ENCODE measurements around the gene CHD6. TPM values are rescaled to one million over a fixed set of nuclear protein-coding genes. Genes with fewer than 3 reads are reported as not detected.

Gene CHD6
- total and polyA plus RNA-seq, 8 donors: 27.7 to 68.6 (median 52.4) TPM

DNA sequence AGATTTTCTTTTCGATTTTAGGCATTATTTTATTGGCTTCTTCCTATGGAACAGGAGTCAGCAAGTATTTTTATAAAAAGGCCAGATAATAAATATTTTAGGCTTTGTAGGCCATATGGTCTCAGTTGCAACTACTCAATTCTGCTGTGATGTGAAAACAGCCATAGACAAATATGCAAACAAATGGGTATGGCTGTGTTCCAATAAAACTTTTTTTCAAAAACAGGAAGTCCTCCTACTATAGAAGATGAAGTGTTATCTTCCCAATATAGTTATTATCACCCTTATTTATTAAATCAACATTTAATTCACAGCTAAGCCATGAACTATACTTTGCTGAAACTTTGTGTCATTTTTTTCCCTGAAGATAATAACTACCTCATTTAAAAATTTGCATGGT is 57.2 kb downstream of the CHD6 start:
- no peaks in the 10 kb centered on the region for H3K36me3 ChIP-seq
- no peaks in the 10 kb centered on the region for H3K27me3 ChIP-seq
- TF ChIP-seq CTCF (IDR thresholded peaks at IDR 0.05): no peak
- H3K9me3 ChIP-seq: no peaks in the 10 kb centered on the region
- no peaks in the 10 kb centered on the region for H3K4me1 ChIP-seq
- no peak overlapping the region for H3K4me3 ChIP-seq
- intact Hi-C loops (cut with DNase I): no loop called here
- H3K27ac ChIP-seq: no peak overlapping the region
- ATAC-seq (no peak), DNase-seq (no peak)

DNA sequence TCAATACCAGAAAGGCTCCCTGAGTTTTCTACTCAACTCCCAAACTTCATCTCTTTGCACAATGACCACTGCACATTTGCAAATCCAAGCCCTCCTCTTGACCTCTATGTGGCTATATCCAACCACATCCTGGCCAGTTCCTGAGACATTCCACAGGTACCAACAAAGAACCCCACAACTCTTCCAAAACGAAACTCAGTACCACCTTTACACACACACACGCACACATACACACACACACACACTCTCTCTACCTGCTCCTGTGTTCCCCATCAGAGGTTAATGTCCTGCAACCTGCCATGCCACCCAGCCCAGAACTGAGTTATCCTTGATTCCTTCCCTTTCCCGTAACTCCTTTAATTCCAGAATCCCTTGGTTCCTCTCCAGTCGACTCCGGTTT is 58.5 kb downstream of the CHD6 start:
- no peaks in the 10 kb centered on the region for H3K36me3 ChIP-seq
- H3K4me3 ChIP-seq: no peak overlapping the region
- no peaks in the 10 kb centered on the region for H3K27me3 ChIP-seq
- TF ChIP-seq CTCF (IDR thresholded peaks at IDR 0.05): no peak
- H3K4me1 ChIP-seq: no peaks in the 10 kb centered on the region
- no peaks in the 10 kb centered on the region for H3K9me3 ChIP-seq
- H3K27ac ChIP-seq: no peak overlapping the region
- intact Hi-C loops (cut with DNase I): no loop called here
- DNase-seq (no peak), ATAC-seq (no peak)

- no peak overlapping the region for H3K27ac ChIP-seq
- intact Hi-C loops (cut with DNase I): no loop called here
- H3K27me3 ChIP-seq: no peaks in the 10 kb centered on the region
- DNase-seq: no peak
- no peak overlapping the region for H3K4me3 ChIP-seq
- no peak for TF ChIP-seq CTCF (IDR thresholded peaks at IDR 0.05)
- ATAC-seq: no peak
- H3K9me3 ChIP-seq: peaks cover 0 to 6% of the 10 kb centered on the region in 2 donors
- no peaks in the 10 kb centered on the region for H3K36me3 ChIP-seq
- peaks cover 0 to 11% of the 10 kb centered on the region in 2 donors for H3K4me1 ChIP-seq
These were observed 64.9 kb downstream of the CHD6 start for GRCh38 chr20:41553142-41553879.

DNA sequence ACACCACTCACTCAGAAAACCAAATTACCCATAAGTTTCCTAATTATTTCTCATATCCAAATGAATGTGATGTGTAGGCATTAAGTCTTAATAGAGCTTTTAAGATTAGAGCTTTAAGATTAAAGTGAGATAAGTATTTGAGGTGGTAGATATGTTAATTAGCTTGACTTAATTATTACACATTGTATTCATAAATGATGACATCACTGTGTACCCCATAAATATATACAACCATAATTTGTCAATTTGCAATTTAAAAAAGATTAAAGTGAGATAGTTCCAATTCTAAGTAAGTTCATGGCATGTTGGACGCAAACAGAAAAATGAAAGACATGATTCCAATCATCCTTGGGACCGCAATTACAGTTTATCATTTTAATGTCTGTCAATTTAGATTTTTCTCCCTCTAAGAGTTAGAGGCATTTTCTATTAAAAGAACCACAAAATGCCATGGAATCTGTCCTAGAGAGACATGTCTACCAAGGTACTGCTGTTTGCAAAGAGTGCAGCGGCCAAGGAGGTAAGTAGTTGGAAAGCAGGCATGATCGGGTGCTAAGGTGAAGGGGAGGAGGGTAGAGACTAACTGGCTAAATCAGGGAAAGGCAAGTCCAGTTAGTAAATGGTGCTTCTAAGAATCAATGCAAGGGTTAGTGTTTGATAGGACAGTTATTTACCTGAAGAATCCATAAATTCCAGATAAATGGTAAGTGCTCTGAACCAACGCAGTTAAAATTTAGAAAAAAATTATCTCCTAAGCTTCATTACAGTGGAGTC is 65.7 kb downstream of the CHD6 start:
- ATAC-seq (no peak), DNase-seq (no peak)
- Histone ChIP-seq H3K4me3 (no peak overlapping the region), H3K36me3 (no peaks in the 10 kb centered on the region), H3K4me1 (peaks cover 0 to 11% of the 10 kb centered on the region in 2 donors), H3K27ac (no peak overlapping the region), H3K27me3 (no peaks in the 10 kb centered on the region), H3K9me3 (peaks cover 0 to 6% of the 10 kb centered on the region in 2 donors)
- intact Hi-C loops (cut with DNase I): no loop called here
- TF ChIP-seq CTCF (IDR thresholded peaks at IDR 0.05): no peak

- no peak overlapping the region for H3K4me3 ChIP-seq
- no peaks in the 10 kb centered on the region for H3K36me3 ChIP-seq
- peaks cover 0 to 6% of the 10 kb centered on the region in 2 donors for H3K9me3 ChIP-seq
- H3K27me3 ChIP-seq: no peaks in the 10 kb centered on the region
- ATAC-seq (no peak), DNase-seq (no peak)
- intact Hi-C loops (cut with DNase I): no loop called here
- H3K27ac ChIP-seq: no peak overlapping the region
- no peak for TF ChIP-seq CTCF (IDR thresholded peaks at IDR 0.05)
- peaks cover 0 to 11% of the 10 kb centered on the region in 2 donors for H3K4me1 ChIP-seq
These were observed 67.0 kb downstream of the CHD6 start for GRCh38 chr20:41551011-41551705.
